Activated B cell treated with CpG ODN at 0.5 μM for 24 hours (primary cell): Measurements from ENCODE around the gene VPS29. TPM values are rescaled to one million over a fixed set of nuclear protein-coding genes. Genes with fewer than 3 reads are reported as not detected.

Source experiments
- ATAC-seq: fragments of 200-7000 bp; cut with Tn5 transposase; one replicate; pipeline ENCODE4 v1.10.0; 2021; ENCODE audit warnings: low read depth, mild to moderate bottlenecking, moderate library complexity
- CTCF ChIA-PET: fragments of 350-600 bp; sonication (Branson Sonifier 250); formaldehyde crosslinking; loops from one replicate; lab custom pipeline; 2021; ENCODE audit warnings: antibody characterized with exemption; lab: Charles Lee
- POLR2A ChIA-PET: fragments of 350-600 bp; sonication (Branson Sonifier 250); formaldehyde crosslinking; loops from one replicate; lab custom pipeline; 2021; ENCODE audit warnings: antibody characterized with exemption; lab: Charles Lee
- DNase-seq: peaks from one replicate; pipeline ENCODE4 v3.0.0; 2022
- H3K27ac Mint-ChIP-seq: one replicate; pipeline ENCODE4 v1.8.0; 2020; ENCODE audit warnings: mixed read lengths
- H3K27me3 Mint-ChIP-seq: one replicate; pipeline ENCODE4 v1.8.0; 2021; ENCODE audit warnings: mixed read lengths
- H3K36me3 Mint-ChIP-seq: one replicate; pipeline ENCODE4 v1.8.0; 2021; ENCODE audit warnings: low read depth, mixed read lengths
- H3K4me1 Mint-ChIP-seq: one replicate; pipeline ENCODE4 v1.8.0; 2021; ENCODE audit warnings: mixed read lengths
- H3K4me3 Mint-ChIP-seq: one replicate; pipeline ENCODE4 v1.8.0; 2020; ENCODE audit warnings: mild to moderate bottlenecking, mixed read lengths
- H3K9me3 Mint-ChIP-seq: one replicate; pipeline ENCODE4 v1.8.0; 2020; ENCODE audit warnings: mixed read lengths
- CTCF ChIP-seq: fragments of 200-600 bp; IDR thresholded peaks from one replicate; pipeline ENCODE4 v1.8.0; 2022; ENCODE audit warnings: antibody characterized with exemption, mild to moderate bottlenecking
- intact Hi-C: fragments of 100-400 bp; cut with micrococcal nuclease; formaldehyde crosslinking; loops from one replicate; pipeline ENCODE4 v1.15.1; 2024
- total RNA-seq: library from RNA; stranded (reverse); gene quantifications from 2 replicates; pipeline ENCODE4 v1.2.3, GENCODE V29; 2022

The VPS29 gene
- total RNA-seq, 1 donor from 2014 or later, result 117 TPM

GRCh38 chr12:110543252-110543959 is 41.5 kb upstream of the VPS29 start:
- DNase-seq (no peak), ATAC-seq (peak; percentile 42)
- peak overlapping the region; percentile 9 for H3K4me3 Mint-ChIP-seq
- no peak for TF ChIP-seq CTCF
- ChIA-PET POLR2A (interaction anchor here (0.8 to 1.1 kb wide), 4 partner anchors 12 to 263 kb away, joined by 3 to 5 read pairs (median 3); partner anchors contain the start of genes ARPC3, RAD9B and VPS29), CTCF (interaction anchor here (0.7 to 1.8 kb wide), 5 partner anchors 57 to 94 kb away, joined by 3 to 10 read pairs (median 4); partner anchors contain the start of genes ARPC3 and FAM216A)
- no peaks in the 10 kb centered on the region for H3K9me3 Mint-ChIP-seq
- peaks cover 39% of the 10 kb centered on the region for H3K4me1 Mint-ChIP-seq
- peak overlapping the region; percentile 72 for H3K27ac Mint-ChIP-seq
- intact Hi-C loops, result loop anchor here (5.0 kb wide), 1 partner anchor 34 kb away; no protein-coding TSS in a partner anchor
- H3K27me3 Mint-ChIP-seq, result no peaks in the 10 kb centered on the region
- H3K36me3 Mint-ChIP-seq, result peaks cover 78% of the 10 kb centered on the region

GRCh38 chr12:110540048-110540447 is 38.1 kb upstream of the VPS29 start:
- Mint-ChIP-seq H3K9me3 (no peaks in the 10 kb centered on the region), H3K27ac (no peak overlapping the region), H3K27me3 (no peaks in the 10 kb centered on the region), H3K4me1 (peaks cover 23% of the 10 kb centered on the region), H3K4me3 (no peak overlapping the region), H3K36me3 (peaks cover 82% of the 10 kb centered on the region)
- ChIA-PET CTCF (interaction anchor here (1.8 kb wide), 1 partner anchor 60 kb away, joined by 4 read pairs; no protein-coding TSS in a partner anchor), POLR2A (interaction anchor here (0.6 to 1.7 kb wide), 2 partner anchors 37 to 90 kb away, joined by 5 to 6 read pairs; partner anchors contain the start of gene ARPC3)
- DNase-seq (no peak), ATAC-seq (no peak)
- no peak for TF ChIP-seq CTCF
- intact Hi-C loops, result loop anchor here (5.0 kb wide), 1 partner anchor 37 kb away; no protein-coding TSS in a partner anchor

GRCh38 chr12:110538869-110539622 is 37.1 kb upstream of the VPS29 start:
- H3K36me3 Mint-ChIP-seq, result peaks cover 83% of the 10 kb centered on the region

GRCh38 chr12:110537605-110538409 is 35.9 kb upstream of the VPS29 start:
- no peak overlapping the region for H3K27ac Mint-ChIP-seq
- intact Hi-C loops, result no loop called here
- ATAC-seq (no peak), DNase-seq (no peak)
- POLR2A ChIA-PET, result no interaction called here
- H3K9me3 Mint-ChIP-seq, result no peaks in the 10 kb centered on the region
- H3K4me3 Mint-ChIP-seq, result no peak overlapping the region
- CTCF ChIA-PET, result no interaction called here
- H3K27me3 Mint-ChIP-seq, result no peaks in the 10 kb centered on the region
- H3K36me3 Mint-ChIP-seq, result peaks cover 78% of the 10 kb centered on the region
- H3K4me1 Mint-ChIP-seq, result peaks cover 14% of the 10 kb centered on the region
- TF ChIP-seq CTCF, result no peak

More at GRCh38 chr12:110538869-110539622, 37.1 kb upstream of the VPS29 start:
- no peak for TF ChIP-seq CTCF
- ChIA-PET CTCF (interaction anchor here (1.8 kb wide), 1 partner anchor 61 kb away, joined by 4 read pairs; no protein-coding TSS in a partner anchor), POLR2A (interaction anchor here (1.7 kb wide), 1 partner anchor 89 kb away, joined by 5 read pairs; the partner anchor contains the start of gene ARPC3)
- H3K27me3 Mint-ChIP-seq, result no peaks in the 10 kb centered on the region
- no peaks in the 10 kb centered on the region for H3K9me3 Mint-ChIP-seq
- no peak for DNase-seq
- H3K27ac Mint-ChIP-seq, result no peak overlapping the region
- ATAC-seq, result no peak
- peaks cover 23% of the 10 kb centered on the region for H3K4me1 Mint-ChIP-seq
- H3K4me3 Mint-ChIP-seq, result no peak overlapping the region
- intact Hi-C loops, result no loop called here
